ENCODE results near the gene SEBOX. TPM values are rescaled to one million over a fixed set of nuclear protein-coding genes. Genes with fewer than 3 reads are reported as not detected.

Gene SEBOX
- total RNA-seq, 1 experiment from 2014 or later, result not detected

DNA sequence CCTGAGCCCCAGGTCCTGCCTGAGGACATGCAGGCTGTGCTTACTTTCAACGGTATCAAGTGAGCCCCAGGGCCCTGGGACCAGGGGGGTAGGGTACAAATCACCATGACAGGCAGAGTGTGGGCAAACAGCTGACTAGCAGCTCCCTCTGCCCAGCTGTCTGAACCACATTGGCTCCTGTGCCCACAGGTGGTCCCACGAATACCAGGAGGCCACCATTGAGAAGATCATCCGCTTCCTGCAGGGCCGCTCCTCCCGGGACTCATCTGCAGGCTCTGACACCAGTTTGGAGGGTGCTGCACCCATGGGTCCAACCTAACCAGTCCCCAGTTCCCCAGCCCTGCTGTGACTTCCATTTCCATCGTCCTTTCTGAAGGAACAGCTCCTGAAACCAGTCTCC is 31.0 kb upstream of the SEBOX start:
- H3K79me2 ChIP-seq (ENCODE audit: low read length), result no peaks in the 10 kb centered on the region
- H3K9me3 ChIP-seq (ENCODE audit: low read length), result no peaks in the 10 kb centered on the region
- ATAC-seq (no peak), DNase-seq (no peak)
- no peak overlapping the region for H3K9ac ChIP-seq (ENCODE audit: low read length)
- no peaks in the 10 kb centered on the region for H3K36me3 ChIP-seq (ENCODE audit: low read depth, low read length)
- TF ChIP-seq EZH2phosphoT487 (IDR thresholded peaks at IDR 0.05; ENCODE audit: borderline replicate concordance, low read length), result no peak
- TF ChIP-seq EZH2 (IDR thresholded peaks at IDR 0.05; ENCODE audit: low read length, unreplicated experiment), result no peak
- TF ChIP-seq, protein P1, sequence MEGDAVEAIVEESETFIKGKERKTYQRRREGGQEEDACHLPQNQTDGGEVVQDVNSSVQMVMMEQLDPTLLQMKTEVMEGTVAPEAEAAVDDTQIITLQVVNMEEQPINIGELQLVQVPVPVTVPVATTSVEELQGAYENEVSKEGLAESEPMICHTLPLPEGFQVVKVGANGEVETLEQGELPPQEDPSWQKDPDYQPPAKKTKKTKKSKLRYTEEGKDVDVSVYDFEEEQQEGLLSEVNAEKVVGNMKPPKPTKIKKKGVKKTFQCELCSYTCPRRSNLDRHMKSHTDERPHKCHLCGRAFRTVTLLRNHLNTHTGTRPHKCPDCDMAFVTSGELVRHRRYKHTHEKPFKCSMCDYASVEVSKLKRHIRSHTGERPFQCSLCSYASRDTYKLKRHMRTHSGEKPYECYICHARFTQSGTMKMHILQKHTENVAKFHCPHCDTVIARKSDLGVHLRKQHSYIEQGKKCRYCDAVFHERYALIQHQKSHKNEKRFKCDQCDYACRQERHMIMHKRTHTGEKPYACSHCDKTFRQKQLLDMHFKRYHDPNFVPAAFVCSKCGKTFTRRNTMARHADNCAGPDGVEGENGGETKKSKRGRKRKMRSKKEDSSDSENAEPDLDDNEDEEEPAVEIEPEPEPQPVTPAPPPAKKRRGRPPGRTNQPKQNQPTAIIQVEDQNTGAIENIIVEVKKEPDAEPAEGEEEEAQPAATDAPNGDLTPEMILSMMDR (conservative IDR thresholded peaks at IDR 0.05; ENCODE audit: low read depth, low read length), result no peak
- no peaks in the 10 kb centered on the region for H3K27me3 ChIP-seq (ENCODE audit: low read length)
- ChIA-PET CTCF (no interaction called here), POLR2A (ENCODE audit: unreplicated experiment) (no interaction called here)
- intact Hi-C loops (cut with micrococcal nuclease), result no loop called here
- no peaks in the 10 kb centered on the region for H3F3A ChIP-seq (ENCODE audit: low read length, unreplicated experiment)
- no peaks in the 10 kb centered on the region for H4K20me1 ChIP-seq (ENCODE audit: low read length)
- H3K27ac ChIP-seq (ENCODE audit: low read length), result no peak overlapping the region
- H3K4me2 ChIP-seq (ENCODE audit: low read length), result no peak overlapping the region
- H3K9me2 ChIP-seq (replicated peaks; ENCODE audit: low read length), result no peaks in the 10 kb centered on the region
- H3K4me1 ChIP-seq (ENCODE audit: insufficient read depth, low read length), result no peaks in the 10 kb centered on the region
- H3K4me3 ChIP-seq (ENCODE audit: low read length), result no peak overlapping the region
- no peak overlapping the region for H2AFZ ChIP-seq (ENCODE audit: low read length)
- BruUV-seq (replicated peaks), result no TSS peak

DNA sequence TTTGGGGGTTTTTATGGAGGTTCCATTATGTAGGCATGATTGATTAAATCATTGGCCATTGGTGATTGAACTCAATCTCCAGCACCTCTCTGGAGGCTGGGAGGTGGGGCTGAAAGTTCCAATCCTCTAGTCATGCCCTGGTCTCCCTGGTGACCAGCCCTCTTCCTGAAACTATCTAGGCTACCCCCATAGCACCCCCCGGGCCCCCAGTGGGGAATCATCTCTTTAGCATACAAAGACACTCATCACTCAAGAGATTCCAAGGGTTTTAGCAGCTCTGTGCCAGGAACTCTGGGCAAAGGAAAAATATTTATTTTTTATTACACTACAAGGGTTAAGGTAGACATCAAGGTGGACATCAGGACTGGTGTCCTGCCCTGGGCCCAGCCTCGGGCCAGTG is 30.4 kb upstream of the SEBOX start:
- CTCF ChIA-PET, result interaction anchor here (0.7 kb wide), 1 partner anchor 25 kb away, joined by 3 read pairs; the partner anchor contains the start of gene VTN
- no peaks in the 10 kb centered on the region; the same call in 1 of the 2 replicates for H3K36me3 ChIP-seq (ENCODE audit: low read depth, low read length)
- no peaks in the 10 kb centered on the region for H3K27me3 ChIP-seq (ENCODE audit: low read length)
- intact Hi-C loops (cut with micrococcal nuclease), result no loop called here
- no peak for TF ChIP-seq EZH2phosphoT487 (IDR thresholded peaks at IDR 0.05; ENCODE audit: borderline replicate concordance, low read length)
- TF ChIP-seq, protein P1 (conservative IDR thresholded peaks at IDR 0.05; ENCODE audit: low read depth, low read length), result no peak
- no peak for TF ChIP-seq EZH2 (IDR thresholded peaks at IDR 0.05; ENCODE audit: low read length, unreplicated experiment)
- H2AFZ ChIP-seq (ENCODE audit: low read length), result no peak overlapping the region
- no peak overlapping the region for H3K4me3 ChIP-seq (ENCODE audit: low read length)
- ATAC-seq (no peak), DNase-seq (no peak)
- no peaks in the 10 kb centered on the region for H3F3A ChIP-seq (ENCODE audit: low read length, unreplicated experiment)
- H3K79me2 ChIP-seq (ENCODE audit: low read length), result no peaks in the 10 kb centered on the region
- no peaks in the 10 kb centered on the region for H3K4me1 ChIP-seq (ENCODE audit: insufficient read depth, low read length)
- POLR2A ChIA-PET (ENCODE audit: unreplicated experiment), result interaction anchor here (0.6 kb wide), 1 partner anchor 10 kb away, joined by 8 read pairs; no protein-coding TSS in a partner anchor
- BruUV-seq (replicated peaks), result no TSS peak
- no peaks in the 10 kb centered on the region for H3K9me2 ChIP-seq (replicated peaks; ENCODE audit: low read length)
- no peak overlapping the region for H3K4me2 ChIP-seq (ENCODE audit: low read length)
- no peaks in the 10 kb centered on the region for H3K9me3 ChIP-seq (ENCODE audit: low read length)
- no peaks in the 10 kb centered on the region for H4K20me1 ChIP-seq (ENCODE audit: low read length)
- no peak overlapping the region for H3K9ac ChIP-seq (ENCODE audit: low read length)
- H3K27ac ChIP-seq (ENCODE audit: low read length), result no peak overlapping the region

DNA sequence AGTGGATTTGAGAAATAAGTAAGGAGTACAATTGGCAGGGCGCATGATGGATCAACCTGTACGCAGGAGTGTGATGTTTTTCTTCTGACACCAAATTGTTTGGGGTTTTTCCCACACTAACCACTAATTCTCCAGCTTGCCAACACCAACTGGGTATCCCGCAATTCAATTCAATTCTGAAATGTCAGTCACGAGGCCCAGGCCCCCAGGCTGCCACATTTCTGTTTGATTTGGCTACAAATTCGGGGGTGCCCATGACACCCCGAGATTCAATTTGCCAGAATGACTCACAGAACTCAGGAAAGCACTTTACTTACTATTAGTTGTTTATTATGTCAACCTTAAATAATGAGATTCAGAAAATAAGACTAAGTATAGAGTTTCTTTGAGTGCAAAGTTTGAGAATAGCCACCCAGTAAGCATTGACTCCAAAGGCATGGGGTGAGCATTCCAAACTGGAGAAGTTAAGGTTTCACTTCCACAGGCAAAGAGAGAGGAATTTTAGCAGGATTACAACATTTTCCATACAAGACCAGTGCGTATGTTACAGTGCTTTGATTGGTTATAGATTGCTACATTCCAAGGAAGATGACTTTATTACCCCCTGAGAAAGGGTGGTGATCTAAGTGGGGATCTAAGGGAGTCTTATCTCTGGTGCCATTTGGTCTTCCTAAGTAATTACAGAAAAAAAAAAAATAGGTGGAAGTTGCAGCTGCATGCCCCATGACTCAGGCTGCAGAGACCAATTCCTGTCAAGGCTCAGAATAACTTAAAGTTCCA is 29.5 kb upstream of the SEBOX start:
- intact Hi-C loops (cut with micrococcal nuclease), result no loop called here

More for the DNA sequence above, 29.5 kb upstream of the SEBOX start:
- TF ChIP-seq EZH2phosphoT487 (IDR thresholded peaks at IDR 0.05; ENCODE audit: borderline replicate concordance, low read length) (no peak), EZH2 (IDR thresholded peaks at IDR 0.05; ENCODE audit: low read length, unreplicated experiment) (no peak)
- TF ChIP-seq, protein P1 (conservative IDR thresholded peaks at IDR 0.05; ENCODE audit: low read depth, low read length), result no peak
- Histone ChIP-seq H3K79me2 (ENCODE audit: low read length) (no peaks in the 10 kb centered on the region), H3K9me3 (ENCODE audit: low read length) (no peaks in the 10 kb centered on the region), H3K9ac (ENCODE audit: low read length) (no peak overlapping the region), H3K4me3 (ENCODE audit: low read length) (no peak overlapping the region), H3K9me2 (replicated peaks; ENCODE audit: low read length) (no peaks in the 10 kb centered on the region), H3K36me3 (ENCODE audit: low read depth, low read length) (no peaks in the 10 kb centered on the region; the same call in none of the 2 replicates), H3K27ac (ENCODE audit: low read length) (no peak overlapping the region), H3K27me3 (ENCODE audit: low read length) (no peaks in the 10 kb centered on the region), H3F3A (ENCODE audit: low read length, unreplicated experiment) (no peaks in the 10 kb centered on the region), H4K20me1 (ENCODE audit: low read length) (no peaks in the 10 kb centered on the region), H3K4me2 (ENCODE audit: low read length) (no peak overlapping the region), H2AFZ (ENCODE audit: low read length) (no peak overlapping the region), H3K4me1 (ENCODE audit: insufficient read depth, low read length) (no peaks in the 10 kb centered on the region)
- ATAC-seq, result no peak
- CTCF ChIA-PET, result interaction anchor here (0.7 kb wide), 1 partner anchor 24 kb away, joined by 3 read pairs; the partner anchor contains the start of gene VTN
- no peak for DNase-seq
- BruUV-seq (replicated peaks), result no TSS peak
- POLR2A ChIA-PET (ENCODE audit: unreplicated experiment), result interaction anchor here (0.6 kb wide), 1 partner anchor 9 kb away, joined by 8 read pairs; no protein-coding TSS in a partner anchor
